Common myeloid progenitor, CD34-positive (primary cell): ENCODE measurements around the gene FRG2.
A peak's percentile ranks its signal among the peaks of the same experiment; 100 is the strongest.
"Not testable (repeated sequence)": the region's sequence is repeated elsewhere in the genome, so short reads cannot be mapped to it uniquely, and the experiment has no call there.

Source experiments
- CTCF ChIA-PET: fragments of 350-600 bp; sonication (Branson Sonifier 250); formaldehyde crosslinking; loops from one replicate; lab custom pipeline; 2021; ENCODE audit warnings: antibody characterized with exemption; lab: Charles Lee
- POLR2A ChIA-PET: fragments of 350-600 bp; sonication (Branson Sonifier 250); formaldehyde crosslinking; loops from one replicate; lab custom pipeline; 2021; ENCODE audit warnings: antibody characterized with exemption; lab: Charles Lee
- DNase-seq, 3 donors: peaks; one replicate each; pipeline versions ENCODE4 v3.0.0 to v3.0.0-alpha.2; 2013
- H3K27ac ChIP-seq, 2 experiments: 1 replicate in 1 of 2; 2 replicates in 1 of 2; pipeline ENCODE4 v1.7.0; 2013; ENCODE audit warnings: inconsistent platforms in 2 of 2, low read length in 2 of 2, mild to moderate bottlenecking in 2 of 2, low read depth in 1 of 2, moderate library complexity in 1 of 2; ENCODE audit not compliant: severe bottlenecking in 2 of 2, insufficient read depth in 1 of 2, poor library complexity in 1 of 2
- H3K27me3 ChIP-seq, 5 experiments: replicated peaks in 2 of 5; 1 replicate in 3 of 5; 2 replicates in 2 of 5; pipeline versions ENCODE4 v1.6.1 to v1.7.0; 2013; ENCODE audit warnings: low read length in 4 of 5, mild to moderate bottlenecking in 2 of 5, moderate library complexity in 2 of 5, inconsistent platforms in 1 of 5; ENCODE audit not compliant: insufficient read depth in 5 of 5, control insufficient read depth in 4 of 5
- H3K36me3 ChIP-seq, 4 experiments: 1 replicate in 2 of 4; 2 replicates in 2 of 4; pipeline versions ENCODE4 v1.6.1 to v1.7.0; 2013; ENCODE audit warnings: low read length in 3 of 4, control low read depth in 1 of 4, mild to moderate bottlenecking in 1 of 4; ENCODE audit not compliant: control insufficient read depth in 4 of 4, insufficient read depth in 4 of 4
- H3K4me1 ChIP-seq, 4 experiments: 1 replicate in 3 of 4; 2 replicates in 1 of 4; pipeline versions ENCODE4 v1.6.1 to v1.7.1; 2013; ENCODE audit warnings: low read length in 3 of 4, mild to moderate bottlenecking in 3 of 4, control low read depth in 1 of 4, inconsistent platforms in 1 of 4, moderate library complexity in 1 of 4; ENCODE audit not compliant: control insufficient read depth in 4 of 4, insufficient read depth in 4 of 4; ENCODE audit errors: control extremely low read depth in 1 of 4
- H3K4me3 ChIP-seq, 7 experiments: 1 replicate in 4 of 7; 2 replicates in 3 of 7; pipeline versions ENCODE4 v1.5.1 to v1.7.0; 2013; ENCODE audit warnings: mild to moderate bottlenecking in 7 of 7, low read length in 6 of 7, moderate library complexity in 6 of 7, inconsistent platforms in 2 of 7, low read depth in 2 of 7, control low read depth in 1 of 7; ENCODE audit not compliant: insufficient read depth in 4 of 7, control insufficient read depth in 1 of 7; ENCODE audit errors: extremely low read depth in 1 of 7
- H3K9me3 ChIP-seq, 5 experiments: 1 replicate in 4 of 5; 2 replicates in 1 of 5; pipeline versions ENCODE4 v1.6.1 to v1.7.1; 2013; ENCODE audit warnings: low read length in 4 of 5, mild to moderate bottlenecking in 2 of 5, inconsistent platforms in 1 of 5, low read depth in 1 of 5, moderate library complexity in 1 of 5; ENCODE audit not compliant: control insufficient read depth in 4 of 5, insufficient read depth in 2 of 5; ENCODE audit errors: control extremely low read depth in 1 of 5
- WGBS: methylation state at CpG from one replicate; pipeline ENCODE4 v1.1.5; 2013; ENCODE audit not compliant: insufficient coverage; 5-methylcytosine and 5-hydroxymethylcytosine counted together

FRG2 gene

GRCh38 chr4:190015538-190016368, 11.3 kb downstream of the FRG2 start:
- H3K4me1 ChIP-seq, result peaks cover 0 to 28% (median 14%) of the 10 kb centered on the region in 4 experiments
- no peaks in the 10 kb centered on the region for H3K36me3 ChIP-seq
- no peak overlapping the region for H3K27ac ChIP-seq
- ChIA-PET CTCF (no interaction called here), POLR2A (no interaction called here)
- WGBS, result 19% methylated on average over 36 of the region's 43 CpGs
- H3K27me3 ChIP-seq, result peaks cover 0 to 89% (median 35%) of the 10 kb centered on the region in 5 experiments
- DNase-seq, result peak in 1 of 3 donors; percentile 33
- H3K9me3 ChIP-seq, result peaks cover 0 to 16% (median 5%) of the 10 kb centered on the region in 5 experiments
- H3K4me3 ChIP-seq, result no peak overlapping the region

- DNase-seq, result peak in 1 of 3 donors; percentile 39
- H3K4me1 ChIP-seq, result peaks cover 0 to 25% (median 13%) of the 10 kb centered on the region in 4 experiments
- ChIA-PET POLR2A (no interaction called here), CTCF (no interaction called here)
- H3K27ac ChIP-seq, result no peak overlapping the region
- peak overlapping the region in 4 of 7 experiments; percentile 6 to 55 (median 36) for H3K4me3 ChIP-seq
- peaks cover 0 to 16% (median 5%) of the 10 kb centered on the region in 5 experiments for H3K9me3 ChIP-seq
- WGBS, result 5% methylated on average over 74 of the region's 76 CpGs
- no peaks in the 10 kb centered on the region for H3K36me3 ChIP-seq
- peaks cover 0 to 81% (median 32%) of the 10 kb centered on the region in 5 experiments for H3K27me3 ChIP-seq
Measured at GRCh38 chr4:190014771-190015537, 12.1 kb downstream of the FRG2 start.

GRCh38 chr4:189989941-189990340, 37.1 kb downstream of the FRG2 start:
- H3K4me1 ChIP-seq, H3K9me3 ChIP-seq, H3K27me3 ChIP-seq, POLR2A ChIA-PET, CTCF ChIA-PET, DNase-seq, H3K36me3 ChIP-seq, H3K27ac ChIP-seq, H3K4me3 ChIP-seq: not testable (repeated sequence)
- WGBS, result no CpG with 5 or more reads among the region's 3 CpGs

- no peaks in the 10 kb centered on the region for H3K27me3 ChIP-seq
- H3K4me1 ChIP-seq, result no peaks in the 10 kb centered on the region
- ChIA-PET POLR2A (no interaction called here), CTCF (no interaction called here)
- no peak overlapping the region for H3K4me3 ChIP-seq
- H3K27ac ChIP-seq, result no peak overlapping the region
- 28% methylated on average over 3 of the region's 3 CpGs for WGBS
- H3K9me3 ChIP-seq, result no peaks in the 10 kb centered on the region
- no peaks in the 10 kb centered on the region for H3K36me3 ChIP-seq
- DNase-seq, result no peak
Measured at GRCh38 chr4:189988877-189989431, 38.1 kb downstream of the FRG2 start.

GRCh38 chr4:189985651-189986243, 41.3 kb downstream of the FRG2 start:
- POLR2A ChIA-PET, H3K36me3 ChIP-seq, DNase-seq, CTCF ChIA-PET, H3K4me1 ChIP-seq, H3K27ac ChIP-seq, H3K4me3 ChIP-seq, H3K27me3 ChIP-seq, H3K9me3 ChIP-seq: not testable (repeated sequence)
- no CpG with 5 or more reads among the region's 4 CpGs for WGBS

- H3K4me1 ChIP-seq, POLR2A ChIA-PET: not testable (repeated sequence)
Measured at GRCh38 chr4:189984661-189985060, 42.4 kb downstream of the FRG2 start.

More at GRCh38 chr4:189984661-189985060, 42.4 kb downstream of the FRG2 start:
- H3K27me3 ChIP-seq, H3K27ac ChIP-seq, DNase-seq, H3K9me3 ChIP-seq, H3K36me3 ChIP-seq, H3K4me3 ChIP-seq, CTCF ChIA-PET: not testable (repeated sequence)
- WGBS, result 85% methylated on average over 10 of the region's 31 CpGs
